GM23338 (cell line): ENCODE data around the gene CDH9. TPM values are rescaled to one million over a fixed set of nuclear protein-coding genes. Genes with fewer than 3 reads are reported as not detected.

Experiments used
- ATAC-seq: fragments of 200-7000 bp; cut with Tn5 transposase; 3 replicates; pipeline ENCODE4 v1.9.1; 2020
- DNase-seq: peaks from one replicate; pipeline ENCODE4 v3.0.0-alpha.2; 2015; ENCODE audit warnings: low spot score
- H2AFZ ChIP-seq: fragments of 200-600 bp; sonication (generic); 2 replicates; pipeline ENCODE4 v1.8.0; 2016; ENCODE audit warnings: antibody characterized with exemption, mild to moderate bottlenecking, moderate library complexity
- H3F3A ChIP-seq: fragments of 200-600 bp; sonication (generic); replicated peaks from 2 replicates; pipeline ENCODE4 v1.8.0; 2017; ENCODE audit warnings: antibody characterized with exemption, mixed run types, low read depth
- H3K27ac ChIP-seq: fragments of 200-600 bp; sonication (generic); 2 replicates; pipeline ENCODE4 v1.6.1; 2016; ENCODE audit warnings: low read depth
- H3K27me3 ChIP-seq: fragments of 200-600 bp; sonication (generic); 2 replicates; pipeline ENCODE4 v1.8.0; 2016; ENCODE audit warnings: mild to moderate bottlenecking, mixed run types, moderate library complexity; ENCODE audit not compliant: insufficient read depth
- H3K36me3 ChIP-seq: fragments of 200-600 bp; sonication (generic); 2 replicates; pipeline ENCODE4 v1.8.0; 2016; ENCODE audit warnings: mild to moderate bottlenecking; ENCODE audit not compliant: insufficient read depth
- H3K4me1 ChIP-seq: fragments of 200-600 bp; sonication (generic); 2 replicates; pipeline ENCODE4 v1.8.0; 2016; ENCODE audit warnings: mild to moderate bottlenecking, moderate library complexity; ENCODE audit not compliant: insufficient read depth
- H3K4me2 ChIP-seq: fragments of 200-600 bp; sonication (generic); 2 replicates; pipeline ENCODE4 v1.7.1; 2017; ENCODE audit warnings: mixed run types
- H3K4me3 ChIP-seq: fragments of 200-600 bp; sonication (generic); 2 replicates; pipeline ENCODE4 v1.6.1; 2016; ENCODE audit warnings: mixed run types
- H3K79me2 ChIP-seq: fragments of 200-600 bp; sonication (generic); replicated peaks from 2 replicates; pipeline ENCODE4 v1.8.0; 2017; ENCODE audit warnings: mild to moderate bottlenecking; ENCODE audit not compliant: insufficient read depth
- H3K9me2 ChIP-seq: fragments of 200-600 bp; sonication (generic); 2 replicates; pipeline ENCODE4 v1.8.0; 2017; ENCODE audit not compliant: insufficient read depth
- H4K20me1 ChIP-seq: fragments of 200-600 bp; sonication (generic); replicated peaks from 2 replicates; pipeline ENCODE4 v1.8.0; 2017; ENCODE audit warnings: mild to moderate bottlenecking; ENCODE audit not compliant: insufficient read depth
- H3K27ac Mint-ChIP-seq: 2 replicates; pipeline ENCODE4 v1.8.0; 2020; ENCODE audit warnings: inconsistent platforms, mild to moderate bottlenecking, moderate library complexity, mixed read lengths
- H3K27me3 Mint-ChIP-seq: 3 replicates; pipeline ENCODE4 v1.8.0; 2022; ENCODE audit warnings: low read depth, mild to moderate bottlenecking, moderate library complexity, mixed read lengths, inconsistent platforms; ENCODE audit not compliant: insufficient read depth, poor library complexity
- H3K36me3 Mint-ChIP-seq: 3 replicates; pipeline ENCODE4 v1.8.0; 2021; ENCODE audit warnings: low read depth, mild to moderate bottlenecking, inconsistent platforms, moderate library complexity, mixed read lengths
- H3K4me1 Mint-ChIP-seq: 3 replicates; pipeline ENCODE4 v1.8.0; 2020; ENCODE audit warnings: mild to moderate bottlenecking, inconsistent platforms, mixed read lengths
- H3K4me3 Mint-ChIP-seq: 3 replicates; pipeline ENCODE4 v1.8.0; 2021; ENCODE audit warnings: moderate library complexity, mild to moderate bottlenecking, inconsistent platforms, mixed read lengths
- H3K9me3 Mint-ChIP-seq: 3 replicates; pipeline ENCODE4 v1.8.0; 2020; ENCODE audit warnings: moderate library complexity, mild to moderate bottlenecking, inconsistent platforms, mixed read lengths
- CREB1 ChIP-seq: fragments of 250-450 bp; sonication (Bioruptor Pico); IDR thresholded peaks from 2 replicates; pipeline ENCODE4 v1.5.0; 2020; ENCODE audit warnings: low read depth, mild to moderate bottlenecking, moderate library complexity
- CTCF ChIP-seq, 2 experiments: fragments of 200-600 bp in 1 of 2; sonication (generic) in 1 of 2; conservative IDR thresholded peaks; 2 replicates each; pipeline versions ENCODE4 v1.5.1 to v1.6.1; 2016 to 2017; ENCODE audit warnings: antibody characterized with exemption in 2 of 2, low read depth in 2 of 2, mild to moderate bottlenecking in 2 of 2, moderate library complexity in 1 of 2
- ETS1 ChIP-seq: IDR thresholded peaks from 2 replicates; pipeline ENCODE4 v1.6.1; 2016; ENCODE audit warnings: antibody characterized with exemption
- EZH2 ChIP-seq: fragments of 200-600 bp; sonication (generic); IDR thresholded peaks from one replicate; pipeline ENCODE4 v1.8.0; 2017; ENCODE audit warnings: antibody characterized with exemption, mild to moderate bottlenecking, low read depth; ENCODE audit not compliant: unreplicated experiment
- EZH2phosphoT487 ChIP-seq: fragments of 200-600 bp; sonication (generic); IDR thresholded peaks from one replicate; pipeline ENCODE4 v1.8.1; 2018; ENCODE audit warnings: antibody characterized with exemption; ENCODE audit not compliant: unreplicated experiment
- JUNB ChIP-seq: IDR thresholded peaks from one replicate; pipeline ENCODE4 v1.6.1; 2016; ENCODE audit warnings: antibody characterized with exemption; ENCODE audit not compliant: unreplicated experiment
- NANOG ChIP-seq: IDR thresholded peaks from 2 replicates; pipeline ENCODE4 v1.6.1; 2016; ENCODE audit warnings: antibody characterized with exemption, borderline replicate concordance
- POLR2AphosphoS5 ChIP-seq: IDR thresholded peaks from 2 replicates; pipeline ENCODE4 v1.6.1; 2016; ENCODE audit warnings: antibody characterized with exemption, low read depth
- REST ChIP-seq: IDR thresholded peaks from one replicate; pipeline ENCODE4 v1.6.1; 2018; ENCODE audit warnings: antibody characterized with exemption; ENCODE audit not compliant: unreplicated experiment
- STAT1 ChIP-seq: IDR thresholded peaks from one replicate; pipeline ENCODE4 v1.6.1; 2016; ENCODE audit warnings: antibody characterized with exemption; ENCODE audit not compliant: unreplicated experiment
- ZNF114 ChIP-seq: fragments of 250-450 bp; sonication (Bioruptor Pico); IDR thresholded peaks from 2 replicates; pipeline ENCODE4 v1.5.0; 2020; ENCODE audit warnings: mild to moderate bottlenecking, moderate library complexity
- ZNF331 ChIP-seq: fragments of 250-450 bp; sonication (Bioruptor Pico); IDR thresholded peaks from 2 replicates; pipeline ENCODE4 v1.5.0; 2020; ENCODE audit warnings: low read depth, mild to moderate bottlenecking, moderate library complexity
- ZNF462 ChIP-seq: fragments of 250-450 bp; sonication (Bioruptor Pico); IDR thresholded peaks from 2 replicates; pipeline ENCODE4 v1.5.0; 2020; ENCODE audit warnings: mild to moderate bottlenecking, moderate library complexity
- polyA plus RNA-seq: library from polyadenylated mRNA; unstranded; fragments of >200 nt; fragmentation: Nextera tagmentation; extraction: Ambion mirVana; gene quantifications from 2 replicates; pipeline ENCODE4 v1.2.1, GENCODE V29; 2016
- total RNA-seq: library from RNA; depleted of rRNA; stranded (reverse); fragments of >200 nt; shearing (Covaris generic); gene quantifications from 2 replicates; pipeline ENCODE4 v1.2.3, GENCODE V29; 2014

The CDH9 gene
- total and polyA plus RNA-seq, 2 experiments from 2014 or later: 0.26 to 0.31 TPM

GRCh38 chr5:26869781-26870180 is 168.6 kb downstream of the CDH9 start:
- Histone ChIP-seq H3F3A (no peaks in the 10 kb centered on the region), H2AFZ (no peak overlapping the region), H4K20me1 (no peaks in the 10 kb centered on the region), H3K4me2 (no peak overlapping the region), H3K4me3 (no peak overlapping the region), H3K9me2 (no peaks in the 10 kb centered on the region), H3K4me1 (no peaks in the 10 kb centered on the region), H3K36me3 (no peaks in the 10 kb centered on the region), H3K27me3 (no peaks in the 10 kb centered on the region), H3K27ac (no peak overlapping the region), H3K79me2 (no peaks in the 10 kb centered on the region)
- H3K27ac Mint-ChIP-seq: no peak overlapping the region
- ATAC-seq (no peak), DNase-seq (no peak)
- peaks cover 4% of the 10 kb centered on the region; the same call in 2 of the 3 replicates for H3K4me1 Mint-ChIP-seq
- H3K27me3 Mint-ChIP-seq: no peaks in the 10 kb centered on the region
- no peak overlapping the region for H3K4me3 Mint-ChIP-seq
- TF ChIP-seq JUNB (no peak), CREB1 (no peak), STAT1 (no peak), POLR2AphosphoS5 (no peak), ETS1 (no peak), EZH2phosphoT487 (no peak), REST (no peak), ZNF331 (CRISPR knock-in tag) (no peak), EZH2 (no peak), ZNF114 (CRISPR knock-in tag) (no peak), CTCF (conservative IDR thresholded peaks at IDR 0.05; ENCODE audit: low read depth in 2 of 2) (no peak), ZNF462 (no peak), NANOG (no peak)
- H3K36me3 Mint-ChIP-seq: no peaks in the 10 kb centered on the region
- no peaks in the 10 kb centered on the region for H3K9me3 Mint-ChIP-seq
